GM18505 (cell line): ENCODE measurements around the gene CFAP65.

Source experiments
- ATAC-seq: cut with Tn5 transposase; IDR thresholded peaks from one replicate; pipeline ENCODE4 v1.9.1; 2021; ENCODE audit not compliant: unreplicated experiment
- POLR2A ChIP-seq: IDR thresholded peaks from 4 replicates; pipeline ENCODE4 v1.6.1; 2011; ENCODE audit warnings: borderline replicate concordance; ENCODE audit not compliant: insufficient read depth, insufficient read length; ENCODE audit errors: extremely low read depth

Gene CFAP65

DNA sequence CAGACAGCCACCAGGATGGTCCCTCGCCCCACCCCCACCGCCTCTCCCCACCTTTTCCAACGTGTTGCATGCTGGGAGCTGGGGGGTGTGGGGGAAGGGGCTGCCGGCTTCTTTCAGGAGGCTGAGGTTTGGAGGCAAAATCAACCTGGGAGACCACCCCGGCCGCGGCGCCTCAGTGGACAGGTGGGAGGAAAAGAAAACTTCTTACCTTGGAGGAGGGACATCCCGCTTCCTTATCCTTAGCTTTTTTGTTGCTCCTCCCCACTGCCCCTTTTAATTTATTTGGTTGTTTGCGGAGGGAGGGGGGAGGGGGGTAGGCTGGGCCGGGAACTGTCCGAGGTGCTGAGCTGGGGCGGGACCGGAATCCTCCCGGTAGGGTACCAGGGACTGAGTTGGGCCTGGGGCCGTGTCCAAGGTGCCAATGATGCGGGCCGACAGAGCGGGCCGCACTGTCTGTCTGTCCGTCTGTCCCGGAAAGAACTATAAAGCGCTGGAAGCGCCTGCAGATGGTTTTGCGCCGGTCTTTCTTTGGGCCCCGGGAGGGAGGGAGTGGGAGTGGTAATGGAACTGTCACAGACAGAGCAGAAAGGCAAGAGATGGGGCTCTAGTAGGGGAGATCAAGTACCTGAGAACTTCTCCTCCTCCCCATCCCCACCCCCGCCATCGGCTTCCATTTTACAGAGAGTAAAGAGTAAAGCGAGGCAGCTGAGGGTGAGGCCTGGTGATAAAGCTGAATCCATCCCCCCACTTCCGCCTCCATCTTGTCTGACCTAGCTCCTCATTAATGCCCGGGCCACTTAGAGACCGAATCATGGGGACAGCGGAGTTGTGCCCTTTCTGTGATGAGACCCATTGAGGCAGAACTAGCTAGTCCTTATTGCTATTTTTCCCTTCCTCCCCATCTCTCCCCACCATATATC is 79.4 kb downstream of the CFAP65 start:
- no peak for ATAC-seq
- TF ChIP-seq POLR2A = no peak

DNA sequence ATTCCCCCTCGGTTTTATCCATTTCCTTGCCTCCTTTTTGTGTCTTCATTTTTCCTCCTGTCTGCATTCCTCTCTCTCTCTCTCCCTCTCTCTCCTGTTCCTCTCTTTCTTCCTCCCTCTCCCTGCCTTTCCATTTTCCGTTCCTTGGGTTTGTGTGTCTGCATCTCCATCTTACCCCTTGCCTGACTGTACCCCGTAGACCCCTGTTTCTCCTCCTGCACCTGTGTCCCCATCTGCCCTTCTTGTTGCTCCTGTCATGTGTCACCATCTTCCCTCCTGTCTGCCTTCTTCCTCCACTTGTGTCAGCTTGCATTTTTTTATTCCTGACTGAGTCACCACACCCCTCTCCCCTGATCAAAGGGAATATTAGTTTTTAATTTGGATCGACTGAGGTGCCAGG is 80.1 kb downstream of the CFAP65 start:
- no peak for ATAC-seq

DNA sequence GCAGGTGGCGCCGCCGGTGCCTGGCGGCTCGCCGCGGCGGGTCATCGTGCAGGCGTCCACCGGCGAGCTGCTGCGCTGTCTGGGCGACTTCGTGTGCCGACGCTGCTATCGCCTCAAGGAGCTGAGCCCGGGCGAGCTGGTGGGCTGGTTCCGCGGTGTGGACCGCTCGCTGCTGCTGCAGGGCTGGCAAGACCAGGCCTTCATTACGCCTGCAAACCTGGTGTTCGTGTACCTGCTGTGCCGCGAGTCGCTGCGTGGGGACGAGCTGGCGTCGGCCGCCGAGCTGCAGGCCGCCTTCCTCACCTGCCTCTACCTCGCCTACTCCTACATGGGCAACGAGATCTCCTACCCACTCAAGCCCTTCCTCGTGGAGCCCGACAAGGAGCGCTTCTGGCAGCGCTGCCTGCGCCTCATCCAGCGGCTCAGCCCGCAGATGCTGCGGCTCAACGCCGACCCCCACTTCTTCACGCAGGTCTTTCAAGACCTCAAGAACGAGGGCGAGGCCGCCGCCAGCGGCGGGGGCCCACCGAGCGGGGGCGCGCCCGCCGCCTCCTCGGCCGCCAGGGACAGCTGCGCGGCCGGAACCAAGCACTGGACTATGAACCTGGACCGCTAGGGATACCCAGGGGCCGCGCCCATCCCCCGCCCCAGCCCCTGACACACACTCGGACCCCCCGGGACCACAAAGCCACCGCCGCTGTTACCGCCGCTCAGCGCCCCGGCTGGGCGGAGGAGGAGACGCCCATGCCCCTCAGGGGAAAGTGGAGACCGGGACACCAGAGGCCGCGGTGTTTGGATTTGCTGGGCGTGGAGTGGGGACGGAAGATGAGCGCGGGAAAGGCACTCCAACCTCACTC is 80.8 kb downstream of the CFAP65 start:
- TF ChIP-seq POLR2A = no peak
- no peak for ATAC-seq

More for the DNA sequence above, 80.1 kb downstream of the CFAP65 start:
- TF ChIP-seq POLR2A = no peak

DNA sequence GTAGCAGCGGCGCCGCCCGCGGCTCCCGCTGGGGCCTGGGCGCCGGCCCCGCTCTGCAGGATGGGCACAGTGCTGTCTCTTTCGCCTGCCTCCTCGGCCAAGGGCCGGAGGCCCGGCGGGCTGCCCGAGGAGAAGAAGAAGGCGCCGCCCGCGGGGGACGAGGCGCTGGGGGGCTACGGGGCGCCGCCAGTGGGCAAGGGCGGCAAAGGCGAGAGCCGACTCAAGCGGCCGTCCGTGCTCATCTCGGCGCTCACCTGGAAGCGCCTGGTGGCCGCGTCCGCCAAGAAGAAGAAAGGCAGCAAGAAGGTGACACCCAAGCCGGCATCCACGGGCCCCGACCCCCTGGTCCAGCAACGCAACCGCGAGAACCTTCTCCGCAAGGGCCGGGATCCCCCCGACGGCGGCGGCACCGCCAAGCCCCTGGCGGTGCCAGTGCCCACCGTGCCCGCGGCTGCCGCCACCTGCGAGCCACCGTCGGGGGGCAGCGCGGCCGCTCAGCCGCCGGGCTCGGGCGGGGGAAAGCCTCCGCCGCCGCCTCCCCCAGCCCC is 81.5 kb downstream of the CFAP65 start:
- no peak for ATAC-seq
- no peak for TF ChIP-seq POLR2A

DNA sequence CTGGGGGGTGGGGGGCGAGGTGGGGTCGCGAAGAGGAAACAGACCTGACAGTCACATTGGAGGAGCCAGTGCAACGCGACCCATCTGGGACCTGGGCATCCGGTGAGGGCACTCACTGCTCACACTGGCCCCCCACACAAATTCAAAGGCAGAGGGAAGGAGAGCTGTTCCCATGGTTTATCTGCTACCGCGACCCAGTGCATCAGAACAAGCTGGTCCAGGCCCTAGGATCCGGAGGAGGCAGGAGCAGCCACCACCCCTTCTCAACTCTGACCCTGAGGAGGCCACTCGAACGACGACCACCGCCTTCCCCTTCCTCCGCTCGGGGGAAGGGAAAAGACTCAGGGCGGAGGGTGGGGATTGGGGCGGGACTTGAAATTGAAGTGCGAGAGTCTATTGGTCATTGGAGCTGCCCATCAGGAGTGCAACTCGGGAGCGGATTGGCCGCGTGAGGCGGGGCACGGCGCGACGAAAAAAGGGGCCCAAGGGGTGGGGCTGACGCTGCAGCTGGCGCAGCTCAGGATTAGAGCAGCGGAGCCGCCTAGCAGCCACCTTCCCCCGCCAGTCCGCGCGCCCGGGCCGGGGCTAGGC is 82.1 kb downstream of the CFAP65 start, which contains the start of gene CDK5R2:
CDK5R2 (plus strand) TSS at position 526 of the 591 bp plus-strand sequence. CDS start 155 bp downstream, outside the sequence.
- no peak for TF ChIP-seq POLR2A
- peak; percentile 96 for ATAC-seq

DNA sequence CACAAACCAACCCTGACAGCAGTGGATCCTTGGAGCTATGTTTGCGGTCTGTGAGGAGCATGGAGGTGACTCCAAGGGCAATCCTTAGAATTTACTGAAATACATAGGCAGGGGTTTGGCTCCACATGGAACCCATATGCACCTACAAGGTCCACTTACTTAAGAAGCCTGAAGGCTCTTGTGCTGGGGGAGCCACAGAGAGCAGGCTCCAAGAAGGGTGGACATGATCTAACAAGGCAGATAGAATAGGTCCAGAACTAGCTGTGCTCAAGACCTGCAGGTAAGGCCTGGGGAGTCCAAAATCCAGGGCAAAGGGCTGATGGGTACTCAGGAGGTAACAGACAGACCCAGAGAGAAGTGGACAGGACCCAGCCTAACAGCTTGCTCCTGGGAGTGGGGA is 83.0 kb downstream of the CFAP65 start:
- ATAC-seq = no peak
- TF ChIP-seq POLR2A = no peak

DNA sequence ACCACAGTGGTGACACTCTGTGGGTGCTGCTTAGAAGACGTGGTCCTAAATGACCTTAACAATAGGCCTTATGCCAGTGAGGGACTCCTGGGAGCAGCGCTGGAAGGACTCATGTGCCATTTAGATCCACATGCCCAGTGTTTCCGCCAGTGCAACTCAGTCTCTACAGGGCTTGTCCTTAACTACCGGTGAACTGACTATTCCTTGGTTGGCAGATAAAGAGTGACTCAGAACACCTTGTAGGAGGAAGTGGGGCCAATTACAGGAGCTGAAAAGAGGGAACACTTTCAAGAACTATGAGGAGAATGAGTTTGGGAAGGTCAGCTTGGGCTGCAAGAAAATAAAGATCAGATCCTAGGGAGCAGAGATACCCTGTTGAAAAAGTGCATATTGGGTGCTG is 83.6 kb downstream of the CFAP65 start:
- no peak for ATAC-seq

GRCh38 chr2:218956039-218956438 is 85.3 kb downstream of the CFAP65 start:
- TF ChIP-seq POLR2A = no peak
- no peak for ATAC-seq

More for the DNA sequence above, 83.6 kb downstream of the CFAP65 start:
- TF ChIP-seq POLR2A = no peak

GRCh38 chr2:218954541-218955300 is 86.6 kb downstream of the CFAP65 start:
- no peak for ATAC-seq
- no peak for TF ChIP-seq POLR2A

- no peak for TF ChIP-seq POLR2A
- no peak for ATAC-seq
These were observed 87.9 kb downstream of the CFAP65 start for GRCh38 chr2:218953366-218953954.
